ENCODE results near the gene OR2D2.

The OR2D2 gene, protein sequence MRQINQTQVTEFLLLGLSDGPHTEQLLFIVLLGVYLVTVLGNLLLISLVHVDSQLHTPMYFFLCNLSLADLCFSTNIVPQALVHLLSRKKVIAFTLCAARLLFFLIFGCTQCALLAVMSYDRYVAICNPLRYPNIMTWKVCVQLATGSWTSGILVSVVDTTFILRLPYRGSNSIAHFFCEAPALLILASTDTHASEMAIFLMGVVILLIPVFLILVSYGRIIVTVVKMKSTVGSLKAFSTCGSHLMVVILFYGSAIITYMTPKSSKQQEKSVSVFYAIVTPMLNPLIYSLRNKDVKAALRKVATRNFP

DNA sequence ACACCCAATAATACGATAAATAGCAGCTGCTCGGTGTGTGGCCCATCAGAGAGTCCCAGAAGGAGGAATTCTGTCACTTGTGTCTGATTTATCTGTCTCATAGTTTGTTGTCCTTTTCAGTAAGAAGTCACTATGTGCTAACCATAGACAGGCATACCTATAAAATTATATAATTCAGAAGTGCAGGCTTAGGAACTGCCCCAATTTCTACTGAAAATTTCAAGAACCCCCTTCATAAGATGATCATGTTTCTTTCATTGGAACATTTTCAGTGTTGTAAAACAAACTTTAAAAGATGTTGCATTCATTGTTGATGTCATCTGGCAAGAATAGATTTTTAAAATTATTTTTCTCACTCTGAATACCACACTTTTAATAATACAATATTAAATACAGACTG lies at the start of gene OR2D2:
Gene OR2D2 (minus strand): TSS at position 101 of the 400 bp plus-strand sequence. CDS start 0 bp downstream, at position 101.
- Histone ChIP-seq H3F3A (ENCODE audit: control insufficient read depth, insufficient read depth) (no peaks in the 10 kb centered on the region), H4K20me1 (ENCODE audit: control insufficient read depth, insufficient read depth, low read depth, low read length) (no peaks in the 10 kb centered on the region), H3K4me1 (ENCODE audit: control insufficient read depth, low read length) (peaks cover 3% of the 10 kb centered on the region; the same call in 1 of the 2 replicates), H3K27ac (ENCODE audit: low read depth, low read length) (no peak within 1 kb of the TSS), H3K36me3 (ENCODE audit: control insufficient read depth, low read length) (no peaks in the 10 kb centered on the region), H3K4me2 (ENCODE audit: low read length) (no peak within 1 kb of the TSS), H3K4me3 (ENCODE audit: low read length) (no peak within 1 kb of the TSS), H3K79me2 (ENCODE audit: control insufficient read depth, low read length) (no peaks in the 10 kb centered on the region), H3K27me3 (ENCODE audit: control insufficient read depth, low read length) (no peaks in the 10 kb centered on the region), H3K9me3 (ENCODE audit: control insufficient read depth, insufficient read depth, low read length) (no peaks in the 10 kb centered on the region), H3K9me2 (replicated peaks; ENCODE audit: control insufficient read depth, low read length) (no peaks in the 10 kb centered on the region)
- TF ChIP-seq, protein P1, sequence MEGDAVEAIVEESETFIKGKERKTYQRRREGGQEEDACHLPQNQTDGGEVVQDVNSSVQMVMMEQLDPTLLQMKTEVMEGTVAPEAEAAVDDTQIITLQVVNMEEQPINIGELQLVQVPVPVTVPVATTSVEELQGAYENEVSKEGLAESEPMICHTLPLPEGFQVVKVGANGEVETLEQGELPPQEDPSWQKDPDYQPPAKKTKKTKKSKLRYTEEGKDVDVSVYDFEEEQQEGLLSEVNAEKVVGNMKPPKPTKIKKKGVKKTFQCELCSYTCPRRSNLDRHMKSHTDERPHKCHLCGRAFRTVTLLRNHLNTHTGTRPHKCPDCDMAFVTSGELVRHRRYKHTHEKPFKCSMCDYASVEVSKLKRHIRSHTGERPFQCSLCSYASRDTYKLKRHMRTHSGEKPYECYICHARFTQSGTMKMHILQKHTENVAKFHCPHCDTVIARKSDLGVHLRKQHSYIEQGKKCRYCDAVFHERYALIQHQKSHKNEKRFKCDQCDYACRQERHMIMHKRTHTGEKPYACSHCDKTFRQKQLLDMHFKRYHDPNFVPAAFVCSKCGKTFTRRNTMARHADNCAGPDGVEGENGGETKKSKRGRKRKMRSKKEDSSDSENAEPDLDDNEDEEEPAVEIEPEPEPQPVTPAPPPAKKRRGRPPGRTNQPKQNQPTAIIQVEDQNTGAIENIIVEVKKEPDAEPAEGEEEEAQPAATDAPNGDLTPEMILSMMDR (IDR thresholded peaks at IDR 0.05; ENCODE audit: low read depth, low read length, poor library complexity, severe bottlenecking): no peak
- no peak for TF ChIP-seq EZH2phosphoT487 (IDR thresholded peaks at IDR 0.05; ENCODE audit: borderline replicate concordance, low read length)

- Histone ChIP-seq H3K4me2 (ENCODE audit: low read length) (no peak overlapping the region), H3K4me1 (ENCODE audit: control insufficient read depth, low read length) (peaks cover 7% of the 10 kb centered on the region), H3K4me3 (ENCODE audit: low read length) (no peak overlapping the region), H3K9me3 (ENCODE audit: control insufficient read depth, insufficient read depth, low read length) (no peaks in the 10 kb centered on the region), H3K27me3 (ENCODE audit: control insufficient read depth, low read length) (no peaks in the 10 kb centered on the region), H3F3A (ENCODE audit: control insufficient read depth, insufficient read depth) (no peaks in the 10 kb centered on the region), H3K9me2 (replicated peaks; ENCODE audit: control insufficient read depth, low read length) (no peaks in the 10 kb centered on the region), H4K20me1 (ENCODE audit: control insufficient read depth, insufficient read depth, low read depth, low read length) (no peaks in the 10 kb centered on the region), H3K27ac (ENCODE audit: low read depth, low read length) (no peak overlapping the region), H3K36me3 (ENCODE audit: control insufficient read depth, low read length) (peaks cover 48% of the 10 kb centered on the region), H3K79me2 (ENCODE audit: control insufficient read depth, low read length) (peaks cover 4% of the 10 kb centered on the region; the same call in 1 of the 2 replicates)
- TF ChIP-seq, protein P1 (IDR thresholded peaks at IDR 0.05; ENCODE audit: low read depth, low read length, poor library complexity, severe bottlenecking): no peak
- TF ChIP-seq EZH2phosphoT487 (IDR thresholded peaks at IDR 0.05; ENCODE audit: borderline replicate concordance, low read length): no peak
These were observed 49.7 kb upstream of the OR2D2 start for GRCh38 chr11:6941970-6942369.

GRCh38 chr11:6932145-6932544 lies 39.8 kb upstream of the OR2D2 start:
- no peaks in the 10 kb centered on the region for H4K20me1 ChIP-seq (ENCODE audit: control insufficient read depth, insufficient read depth, low read depth, low read length)
- H3F3A ChIP-seq (ENCODE audit: control insufficient read depth, insufficient read depth): no peaks in the 10 kb centered on the region; the same call in 1 of the 2 replicates
- TF ChIP-seq, protein P1 (IDR thresholded peaks at IDR 0.05; ENCODE audit: low read depth, low read length, poor library complexity, severe bottlenecking): no peak
- TF ChIP-seq EZH2phosphoT487 (IDR thresholded peaks at IDR 0.05; ENCODE audit: borderline replicate concordance, low read length): no peak
- peaks cover 27% of the 10 kb centered on the region for H3K4me1 ChIP-seq (ENCODE audit: control insufficient read depth, low read length)
- H3K9me3 ChIP-seq (ENCODE audit: control insufficient read depth, insufficient read depth, low read length): no peaks in the 10 kb centered on the region
- no peaks in the 10 kb centered on the region for H3K27me3 ChIP-seq (ENCODE audit: control insufficient read depth, low read length)
- peaks cover 89% of the 10 kb centered on the region for H3K36me3 ChIP-seq (ENCODE audit: control insufficient read depth, low read length)
- peaks cover 50% of the 10 kb centered on the region for H3K79me2 ChIP-seq (ENCODE audit: control insufficient read depth, low read length)
- H3K4me2 ChIP-seq (ENCODE audit: low read length): no peak overlapping the region
- no peaks in the 10 kb centered on the region for H3K9me2 ChIP-seq (replicated peaks; ENCODE audit: control insufficient read depth, low read length)
- no peak overlapping the region for H3K27ac ChIP-seq (ENCODE audit: low read depth, low read length)
- H3K4me3 ChIP-seq (ENCODE audit: low read length): no peak overlapping the region
